ENCODE results near the gene INTS2.
"Not testable (repeated sequence)": the region's sequence is repeated elsewhere in the genome, so short reads cannot be mapped to it uniquely, and the experiment has no call there.

Gene INTS2

GRCh38 chr17:61895391-61895790, 32.4 kb downstream of the INTS2 start:
- DNase-seq (ENCODE audit: insufficient read length, low spot score), result no peak
- no peak for FAIRE-seq
- no peak for TF ChIP-seq CTCF (IDR thresholded peaks at IDR 0.05; ENCODE audit: insufficient read depth, missing control alignments)

GRCh38 chr17:61894310-61894709, 33.5 kb downstream of the INTS2 start:
- DNase-seq (ENCODE audit: insufficient read length, low spot score); FAIRE-seq: not testable (repeated sequence)

- not testable (repeated sequence) for FAIRE-seq; DNase-seq (ENCODE audit: insufficient read length, low spot score)
Measured at GRCh38 chr17:61887733-61888132, 40.0 kb downstream of the INTS2 start.

- not testable (repeated sequence) for FAIRE-seq; DNase-seq (ENCODE audit: insufficient read length, low spot score)
Measured at GRCh38 chr17:61885865-61886264, 41.9 kb downstream of the INTS2 start.

- no peak for FAIRE-seq
- no peak for DNase-seq (ENCODE audit: insufficient read length, low spot score)
- TF ChIP-seq CTCF (IDR thresholded peaks at IDR 0.05; ENCODE audit: insufficient read depth, missing control alignments), result no peak
Measured at GRCh38 chr17:61884864-61885263, 42.9 kb downstream of the INTS2 start.

GRCh38 chr17:61880589-61881102, 47.1 kb downstream of the INTS2 start:
- DNase-seq (ENCODE audit: insufficient read length, low spot score) (no peak), FAIRE-seq (no peak)
- no peak for TF ChIP-seq CTCF (IDR thresholded peaks at IDR 0.05; ENCODE audit: insufficient read depth, missing control alignments)

- no peak for TF ChIP-seq CTCF (IDR thresholded peaks at IDR 0.05; ENCODE audit: insufficient read depth, missing control alignments)
- FAIRE-seq, result no peak
- no peak for DNase-seq (ENCODE audit: insufficient read length, low spot score)
Measured at GRCh38 chr17:61878984-61879612, 48.7 kb downstream of the INTS2 start.

GRCh38 chr17:61878520-61878919, 49.3 kb downstream of the INTS2 start:
- DNase-seq (ENCODE audit: insufficient read length, low spot score), result no peak
- FAIRE-seq, result no peak
- TF ChIP-seq CTCF (IDR thresholded peaks at IDR 0.05; ENCODE audit: insufficient read depth, missing control alignments), result no peak

- no peak for FAIRE-seq
- no peak for TF ChIP-seq CTCF (IDR thresholded peaks at IDR 0.05; ENCODE audit: insufficient read depth, missing control alignments)
Measured at GRCh38 chr17:61877837-61878236, 49.9 kb downstream of the INTS2 start.

More at GRCh38 chr17:61877837-61878236, 49.9 kb downstream of the INTS2 start:
- DNase-seq (ENCODE audit: insufficient read length, low spot score), result no peak

All from D721Med (cell line).